BE2C (cell line): ENCODE data around the gene COL8A1.

ENCODE experiments used
- DNase-seq: peaks from one replicate; pipeline ENCODE4 v3.0.0-alpha.2; 2020
- H3K27me3 ChIP-seq: fragments of 250-450 bp; sonication (Bioruptor Pico); 2 replicates; pipeline ENCODE4 v1.5.1; 2020; ENCODE audit warnings: mild to moderate bottlenecking
- H3K36me3 ChIP-seq: fragments of 250-450 bp; sonication (Bioruptor Pico); 2 replicates; pipeline ENCODE4 v1.5.1; 2020; ENCODE audit warnings: mild to moderate bottlenecking
- H3K4me1 ChIP-seq: fragments of 250-450 bp; sonication (Bioruptor Pico); 2 replicates; pipeline ENCODE4 v1.5.1; 2020
- H3K4me3 ChIP-seq: 2 replicates; pipeline ENCODE4 v1.5.1; 2011; ENCODE audit warnings: low read depth, low read length
- H3K9me3 ChIP-seq: fragments of 250-450 bp; sonication (Bioruptor Pico); 2 replicates; pipeline ENCODE4 v1.5.1; 2020
- TF ChIP-seq, protein P1 (sequence below): IDR thresholded peaks from 2 replicates; pipeline ENCODE4 v1.5.1; 2012; ENCODE audit warnings: mild to moderate bottlenecking, low read depth, low read length

COL8A1 gene

DNA sequence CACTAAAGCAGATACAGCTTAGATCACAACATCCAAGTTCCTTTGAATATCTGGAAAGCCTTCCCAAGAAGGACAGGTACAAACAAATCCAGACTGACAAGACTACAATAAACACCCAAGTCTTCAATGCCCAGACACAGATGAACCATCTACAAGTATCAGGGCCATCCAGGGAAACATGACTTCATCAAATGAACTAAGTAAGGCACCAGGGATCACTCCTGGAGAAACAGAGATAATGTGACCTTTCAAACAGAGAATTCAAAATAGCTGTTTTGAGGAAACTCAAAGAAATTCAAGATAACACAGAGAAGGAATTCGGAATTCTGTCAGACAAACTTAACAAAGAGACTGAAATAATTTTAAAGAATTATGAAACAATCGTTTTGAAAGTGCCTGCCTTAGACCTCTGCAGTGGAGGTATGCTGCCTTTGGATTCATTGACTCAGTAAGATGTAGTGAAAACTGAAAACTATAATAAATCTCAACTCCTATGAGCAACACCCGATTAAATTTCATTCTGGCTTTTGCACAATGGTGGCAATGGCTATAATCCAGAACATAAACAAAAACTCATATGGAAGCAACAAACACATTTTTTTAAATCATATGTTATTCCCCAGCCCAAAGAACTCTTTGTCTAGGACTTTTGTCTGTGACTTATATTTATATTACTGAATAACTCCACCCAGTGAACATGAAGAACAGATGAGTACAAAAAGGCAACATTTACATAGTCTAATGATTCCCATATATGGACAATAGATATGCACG lies 12.6 kb upstream of the COL8A1 start:
- Histone ChIP-seq H3K27me3 (peaks cover 6% of the 10 kb centered on the region; the same call in 1 of the 2 replicates), H3K9me3 (no peaks in the 10 kb centered on the region), H3K4me1 (no peaks in the 10 kb centered on the region), H3K36me3 (no peaks in the 10 kb centered on the region), H3K4me3 (no peak overlapping the region)
- DNase-seq: no peak
- TF ChIP-seq, protein P1, sequence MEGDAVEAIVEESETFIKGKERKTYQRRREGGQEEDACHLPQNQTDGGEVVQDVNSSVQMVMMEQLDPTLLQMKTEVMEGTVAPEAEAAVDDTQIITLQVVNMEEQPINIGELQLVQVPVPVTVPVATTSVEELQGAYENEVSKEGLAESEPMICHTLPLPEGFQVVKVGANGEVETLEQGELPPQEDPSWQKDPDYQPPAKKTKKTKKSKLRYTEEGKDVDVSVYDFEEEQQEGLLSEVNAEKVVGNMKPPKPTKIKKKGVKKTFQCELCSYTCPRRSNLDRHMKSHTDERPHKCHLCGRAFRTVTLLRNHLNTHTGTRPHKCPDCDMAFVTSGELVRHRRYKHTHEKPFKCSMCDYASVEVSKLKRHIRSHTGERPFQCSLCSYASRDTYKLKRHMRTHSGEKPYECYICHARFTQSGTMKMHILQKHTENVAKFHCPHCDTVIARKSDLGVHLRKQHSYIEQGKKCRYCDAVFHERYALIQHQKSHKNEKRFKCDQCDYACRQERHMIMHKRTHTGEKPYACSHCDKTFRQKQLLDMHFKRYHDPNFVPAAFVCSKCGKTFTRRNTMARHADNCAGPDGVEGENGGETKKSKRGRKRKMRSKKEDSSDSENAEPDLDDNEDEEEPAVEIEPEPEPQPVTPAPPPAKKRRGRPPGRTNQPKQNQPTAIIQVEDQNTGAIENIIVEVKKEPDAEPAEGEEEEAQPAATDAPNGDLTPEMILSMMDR: no peak

DNA sequence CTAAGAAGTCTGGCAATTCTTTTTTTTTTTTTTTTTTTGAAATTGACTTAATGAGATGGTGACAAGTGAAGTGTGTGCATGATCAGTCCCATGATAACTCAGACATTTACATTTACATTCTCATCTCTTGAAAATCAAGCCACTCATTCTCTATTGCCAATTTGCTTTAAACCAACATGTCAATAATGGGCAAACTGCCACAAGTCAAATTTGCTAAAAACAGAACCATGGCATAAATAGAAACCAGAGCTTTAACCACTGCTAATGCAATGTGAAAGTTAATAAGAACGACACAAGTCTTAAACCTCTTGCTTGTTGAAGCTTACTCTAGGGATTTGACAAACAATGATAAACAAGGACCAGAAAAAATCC lies 12.0 kb upstream of the COL8A1 start:
- Histone ChIP-seq H3K9me3 (no peaks in the 10 kb centered on the region), H3K36me3 (no peaks in the 10 kb centered on the region), H3K4me3 (no peak overlapping the region), H3K4me1 (no peaks in the 10 kb centered on the region), H3K27me3 (peaks cover 6% of the 10 kb centered on the region; the same call in 1 of the 2 replicates)
- no peak for DNase-seq
- TF ChIP-seq, protein P1: no peak

DNA sequence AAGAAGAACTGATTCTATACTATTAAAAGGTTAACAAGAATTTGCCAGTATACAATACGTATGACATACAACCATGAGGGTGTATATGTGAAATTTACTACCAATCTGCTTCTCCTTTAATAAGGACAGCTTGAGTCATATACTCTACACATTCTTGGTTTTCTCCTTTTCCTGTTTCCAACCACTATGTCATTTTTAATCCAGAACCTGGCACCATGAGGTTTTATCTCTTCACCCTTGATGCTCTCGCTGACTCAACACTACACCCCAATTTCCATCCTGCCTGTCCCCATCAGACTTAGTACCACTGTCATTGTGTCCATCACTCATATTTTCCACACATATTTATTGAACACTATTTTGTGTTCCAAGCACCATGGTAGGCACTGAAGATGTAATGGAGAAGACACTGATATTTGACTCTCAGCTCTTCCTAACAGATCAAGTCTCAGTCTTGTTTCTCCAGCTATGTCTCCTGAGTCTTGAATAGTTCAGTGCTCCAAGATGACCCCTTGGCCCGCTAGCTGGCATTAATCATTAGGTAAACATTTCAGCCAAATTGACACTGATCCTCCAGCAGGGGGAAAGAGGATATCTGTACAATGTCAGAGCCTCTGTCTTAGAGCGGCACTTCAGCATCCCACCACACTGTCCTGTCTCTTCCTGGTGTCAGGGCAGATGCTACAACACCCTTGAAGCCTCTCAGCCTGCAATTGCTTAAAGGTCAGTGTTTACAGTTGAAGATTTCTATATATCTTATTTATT lies 11.2 kb upstream of the COL8A1 start:
- no peaks in the 10 kb centered on the region for H3K36me3 ChIP-seq
- peaks cover 6% of the 10 kb centered on the region; the same call in 1 of the 2 replicates for H3K27me3 ChIP-seq
- no peak overlapping the region for H3K4me3 ChIP-seq
- no peaks in the 10 kb centered on the region for H3K9me3 ChIP-seq
- no peak for DNase-seq
- H3K4me1 ChIP-seq: no peaks in the 10 kb centered on the region
- TF ChIP-seq, protein P1: no peak

DNA sequence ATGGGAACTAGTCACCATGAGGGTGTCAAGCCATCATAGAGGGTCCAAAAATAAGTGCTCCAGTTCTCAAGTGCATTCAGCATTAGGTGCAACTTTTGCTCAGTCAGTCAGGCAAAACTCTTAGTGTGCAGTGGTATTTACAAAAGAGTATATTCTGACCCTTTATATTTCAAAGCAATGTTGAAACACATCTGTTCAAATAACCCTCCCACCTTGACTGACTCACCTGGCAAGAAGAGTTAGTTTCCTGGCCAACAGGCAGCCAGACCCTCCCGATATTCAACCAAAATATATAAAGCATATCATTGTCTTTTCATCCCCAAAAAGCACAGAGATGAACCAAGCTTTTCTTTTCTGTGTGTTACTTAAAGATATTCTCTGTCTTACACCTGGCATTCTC lies 7.6 kb upstream of the COL8A1 start:
- Histone ChIP-seq H3K36me3 (no peaks in the 10 kb centered on the region), H3K4me1 (no peaks in the 10 kb centered on the region), H3K27me3 (peaks cover 16% of the 10 kb centered on the region), H3K9me3 (no peaks in the 10 kb centered on the region), H3K4me3 (no peak overlapping the region)
- TF ChIP-seq, protein P1: no peak
- no peak for DNase-seq

DNA sequence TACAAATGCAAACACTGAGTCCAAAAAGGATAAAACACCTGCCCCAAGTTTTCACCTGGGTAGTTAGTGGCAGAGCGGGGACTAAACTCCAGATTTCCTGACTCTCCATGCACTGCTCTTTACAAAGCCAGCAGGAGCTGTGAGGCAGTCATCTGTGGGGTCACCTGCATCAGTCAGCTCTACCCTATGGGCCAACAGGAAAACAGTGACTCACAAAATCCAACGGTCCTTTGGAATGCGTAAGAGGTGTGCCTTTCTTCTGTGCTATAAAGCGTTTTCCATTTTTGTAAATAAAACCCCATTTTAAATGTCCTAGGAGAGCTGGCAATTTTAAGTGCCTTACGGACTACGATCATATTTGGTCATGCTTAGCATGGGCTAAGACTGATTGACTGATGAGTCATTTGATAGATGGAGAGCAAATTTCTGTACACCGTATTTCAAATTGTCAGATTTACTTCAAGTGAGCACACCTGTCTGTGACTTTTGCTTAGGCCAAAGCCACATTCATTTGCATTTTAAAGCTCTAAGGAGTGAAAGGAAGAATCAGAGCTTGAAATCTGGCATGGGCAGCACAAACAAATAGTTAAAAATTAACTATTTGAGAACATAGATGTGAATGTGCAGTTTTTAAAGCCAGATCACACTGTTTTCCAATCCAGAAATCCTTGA lies 4.4 kb upstream of the COL8A1 start:
- Histone ChIP-seq H3K4me3 (no peak overlapping the region), H3K9me3 (no peaks in the 10 kb centered on the region), H3K36me3 (no peaks in the 10 kb centered on the region), H3K4me1 (no peaks in the 10 kb centered on the region), H3K27me3 (peaks cover 43% of the 10 kb centered on the region)
- no peak for DNase-seq
- TF ChIP-seq, protein P1: no peak

DNA sequence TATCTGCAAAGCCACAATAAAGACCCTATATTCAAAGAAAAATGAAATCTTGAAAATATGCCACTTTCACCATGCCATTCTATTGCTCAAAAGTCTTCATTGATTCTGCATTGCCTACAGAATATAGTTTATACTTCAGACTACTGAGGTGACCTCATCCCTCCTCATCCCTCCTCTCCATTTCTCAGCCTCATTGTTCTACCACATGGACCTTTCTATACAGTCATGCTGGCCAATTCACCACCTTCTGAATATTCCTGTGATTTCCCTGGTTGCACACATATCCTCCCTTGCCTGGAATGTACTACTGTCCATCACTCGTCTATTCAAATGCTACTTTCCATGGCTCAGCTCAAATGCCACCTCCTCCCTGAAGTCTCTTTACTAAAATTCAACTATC lies 3.5 kb upstream of the COL8A1 start:
- H3K27me3 ChIP-seq: peaks cover 44% of the 10 kb centered on the region
- no peak for DNase-seq
- TF ChIP-seq, protein P1: no peak
- H3K4me1 ChIP-seq: no peaks in the 10 kb centered on the region
- H3K4me3 ChIP-seq: no peak overlapping the region
- no peaks in the 10 kb centered on the region for H3K9me3 ChIP-seq
- H3K36me3 ChIP-seq: no peaks in the 10 kb centered on the region
